Left lung (tissue), 10 donors: ENCODE measurements around the gene RNU1-3. TPM values are rescaled to one million over a fixed set of nuclear protein-coding genes. Genes with fewer than 3 reads are reported as not detected.
"Not testable (repeated sequence)": the region's sequence is repeated elsewhere in the genome, so short reads cannot be mapped to it uniquely, and the experiment has no call there.

ENCODE experiments used
- ATAC-seq: fragments of 200-7000 bp; cut with Tn5 transposase; one replicate; pipeline ENCODE4 v1.9.1; 2020; ENCODE audit warnings: moderate library complexity
- DNase-seq, 4 donors: peaks; one replicate each; pipeline ENCODE4 v3.0.0-alpha.2; 2013 to 2020
- H3K27ac ChIP-seq, 2 donors: fragments of 200-600 bp; sonication (generic) in 1 of 2; one replicate each; pipeline versions ENCODE4 v1.5.0 to v1.8.0; 2020 to 2021
- H3K27me3 ChIP-seq, 2 donors: fragments of 200-600 bp; sonication (generic) in 1 of 2; one replicate each; pipeline versions ENCODE4 v1.5.0 to v1.8.0; 2020 to 2021
- H3K36me3 ChIP-seq, 2 donors: fragments of 200-600 bp; sonication (generic) in 1 of 2; one replicate each; pipeline versions ENCODE4 v1.5.0 to v1.8.0; 2020 to 2021
- H3K4me1 ChIP-seq, 2 donors: fragments of 200-600 bp; one replicate each; pipeline ENCODE4 v1.8.0; 2021
- H3K4me3 ChIP-seq, 2 donors: fragments of 200-600 bp; sonication (generic) in 1 of 2; one replicate each; pipeline versions ENCODE4 v1.5.0 to v1.8.0; 2020 to 2021; ENCODE audit warnings: mild to moderate bottlenecking in 1 of 2
- H3K9me3 ChIP-seq, 2 donors: fragments of 200-600 bp; sonication (generic) in 1 of 2; one replicate each; pipeline versions ENCODE4 v1.5.0 to v1.8.0; 2020 to 2021
- CTCF ChIP-seq, 2 donors: fragments of 200-600 bp; sonication (generic) in 1 of 2; IDR thresholded peaks; one replicate each; pipeline versions ENCODE4 v1.5.0 to v1.8.0; 2021; ENCODE audit warnings: antibody characterized with exemption in 2 of 2
- intact Hi-C, 2 donors: fragments of 100-400 bp; cut with DNase I; formaldehyde crosslinking; loops; one replicate each; pipeline versions ENCODE4 v1.11.2 to v1.14.2; 2022
- polyA plus RNA-seq, 6 donors: library from polyadenylated mRNA; unstranded; fragments of 120-200 nt; gene quantifications; one replicate each; pipeline ENCODE4 v1.2.1, GENCODE V29; 2013; ENCODE audit not compliant: insufficient read length in 6 of 6
- total RNA-seq, 2 donors: library from RNA; stranded (reverse); fragmentation: NEBNext Ultra II Directional; extraction: Animal tissue kit (Norgen Biotek cat#: 25700); gene quantifications; one replicate each; pipeline ENCODE4 v1.2.1, GENCODE V29; 2021
- donor health status: DM: no; HTN: yes; CAD: no.
- donor health status: DM: no; HTN: no; CAD: no.

Gene RNU1-3
- total and polyA plus RNA-seq, 8 donors = 1.5 to 3,444 (median 2.8) TPM

- H3K9me3 ChIP-seq, intact Hi-C loops, H3K36me3 ChIP-seq: not testable (repeated sequence)
- H3K27me3 ChIP-seq = peaks cover 0 to 23% of the 10 kb centered on the region in 2 donors
- peak overlapping the region; percentile 60 to 74 for H3K4me3 ChIP-seq
- H3K27ac ChIP-seq = peak overlapping the region; percentile 71 to 78
- peak; percentile 85 for ATAC-seq
- peak; percentile 98 to 100 (median 98) for DNase-seq
- peak; percentile 47 to 57 for TF ChIP-seq CTCF (IDR thresholded peaks at IDR 0.05)
- peaks cover 20 to 37% of the 10 kb centered on the region in 2 donors for H3K4me1 ChIP-seq
Observed at GRCh38 chr1:16644482-16645270, 22.1 kb downstream of the RNU1-3 start.

GRCh38 chr1:16644193-16644481, 22.6 kb downstream of the RNU1-3 start:
- DNase-seq (no peak), ATAC-seq (no peak)
- intact Hi-C loops = no loop called here
- H3K27ac ChIP-seq = peak overlapping the region; percentile 71 to 78
- no peaks in the 10 kb centered on the region for H3K9me3 ChIP-seq
- peak overlapping the region; percentile 60 to 74 for H3K4me3 ChIP-seq
- peaks cover 0 to 8% of the 10 kb centered on the region in 2 donors for H3K36me3 ChIP-seq
- H3K4me1 ChIP-seq = peaks cover 20 to 37% of the 10 kb centered on the region in 2 donors
- TF ChIP-seq CTCF (IDR thresholded peaks at IDR 0.05) = no peak
- peaks cover 0 to 18% of the 10 kb centered on the region in 2 donors for H3K27me3 ChIP-seq

GRCh38 chr1:16643476-16644192, 23.1 kb downstream of the RNU1-3 start:
- Histone ChIP-seq H3K27ac (peak overlapping the region in 1 of 2 donors; percentile 78), H3K27me3 (peaks cover 0 to 18% of the 10 kb centered on the region in 2 donors), H3K4me1 (peaks cover 20 to 37% of the 10 kb centered on the region in 2 donors), H3K4me3 (peak overlapping the region; percentile 60 to 74)
- intact Hi-C loops, H3K36me3 ChIP-seq, H3K9me3 ChIP-seq, ATAC-seq: not testable (repeated sequence)
- DNase-seq = peak in 2 of 4 donors; percentile 40 to 78

- peaks cover 20 to 37% of the 10 kb centered on the region in 2 donors for H3K4me1 ChIP-seq
- intact Hi-C loops, H3K4me3 ChIP-seq, H3K9me3 ChIP-seq, ATAC-seq, H3K27ac ChIP-seq, H3K36me3 ChIP-seq: not testable (repeated sequence)
- peaks cover 0 to 13% of the 10 kb centered on the region in 2 donors for H3K27me3 ChIP-seq
- DNase-seq = peak in 2 of 4 donors; percentile 44 to 86
Observed at GRCh38 chr1:16643001-16643411, 23.7 kb downstream of the RNU1-3 start.

DNA sequence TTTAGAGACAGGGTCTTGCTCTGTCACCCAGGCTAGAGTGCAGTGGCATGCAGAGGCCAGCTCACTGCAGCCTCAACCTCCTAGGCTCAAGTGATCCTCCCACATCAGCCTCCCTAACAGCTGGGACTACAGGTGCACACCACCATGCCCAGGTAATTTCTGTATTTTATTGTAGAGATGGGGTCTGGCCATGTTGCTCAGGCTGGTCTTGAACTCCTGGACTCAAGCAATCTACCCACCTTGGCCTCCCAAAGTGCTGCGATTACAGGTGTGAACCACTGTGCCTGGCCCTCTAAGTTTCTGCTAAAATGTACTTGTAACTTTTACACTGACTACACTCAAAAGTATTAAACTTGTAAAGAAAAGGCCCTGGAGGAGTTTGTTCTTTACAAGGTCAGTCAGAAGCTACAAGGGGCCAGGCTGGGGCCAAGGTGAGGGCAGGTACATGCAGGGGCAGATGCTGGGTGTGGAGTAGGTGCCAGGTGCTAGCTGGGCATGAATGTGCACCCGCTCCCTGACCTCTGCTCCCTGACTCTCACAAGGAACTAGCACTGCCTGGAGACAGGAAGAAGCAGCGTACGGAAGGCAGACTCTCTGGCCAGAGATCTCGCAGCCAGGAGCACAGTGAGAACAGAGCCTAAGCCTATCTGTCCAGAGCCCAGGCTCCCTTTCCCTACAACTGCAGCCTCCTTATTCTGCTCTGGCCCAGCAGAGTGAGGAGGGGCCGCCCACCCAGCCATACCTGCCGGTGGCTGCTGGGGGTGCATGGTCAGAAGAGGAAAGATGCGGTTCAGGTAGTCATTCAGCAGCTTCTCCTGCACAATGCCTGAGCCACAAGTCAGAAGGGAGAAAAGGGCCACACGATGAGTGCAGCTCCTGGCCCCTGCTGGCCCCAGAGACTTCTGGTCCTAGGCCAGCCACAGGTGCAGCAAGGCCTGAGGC, 24.5 kb downstream of the RNU1-3 start:
- H3K4me3 ChIP-seq, ATAC-seq, intact Hi-C loops: not testable (repeated sequence)

DNA sequence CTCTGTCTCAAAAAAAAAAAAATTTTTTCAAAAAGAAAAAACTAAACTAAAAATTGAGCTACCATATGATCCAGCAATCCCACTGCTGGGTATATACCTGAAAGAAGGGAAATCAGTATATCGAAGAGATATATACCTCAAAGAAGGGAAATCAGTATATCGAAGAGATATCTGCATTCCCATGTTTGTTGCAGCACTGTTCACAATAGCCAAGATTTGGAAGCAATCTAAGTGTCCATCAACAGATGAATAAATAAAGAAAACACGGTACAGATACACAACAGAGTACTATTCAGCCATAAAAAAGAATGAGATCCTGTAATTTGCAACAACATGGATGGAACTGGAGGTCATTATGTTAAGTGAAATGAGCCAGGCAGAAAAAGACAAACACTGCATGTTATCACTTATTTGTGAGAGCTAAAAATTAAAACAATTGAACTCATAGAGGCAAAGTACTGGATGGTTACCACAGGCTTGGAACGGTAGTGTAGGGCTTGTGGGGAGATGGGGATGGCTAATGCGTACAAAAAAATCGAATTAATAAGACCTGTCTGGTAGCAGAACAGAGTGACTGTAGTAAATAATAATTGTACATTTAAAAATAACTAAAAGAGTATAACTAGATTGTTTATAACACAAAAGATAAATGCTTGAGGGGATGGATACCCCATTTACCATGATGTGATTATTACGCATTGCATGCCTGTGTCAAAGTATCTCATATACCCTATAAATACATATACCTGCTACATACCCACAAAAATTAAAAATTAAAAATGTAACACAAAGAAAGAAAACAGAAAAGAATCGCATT, 25.4 kb downstream of the RNU1-3 start:
- intact Hi-C loops, H3K9me3 ChIP-seq, H3K27me3 ChIP-seq, H3K36me3 ChIP-seq, H3K27ac ChIP-seq, DNase-seq, ATAC-seq, H3K4me3 ChIP-seq: not testable (repeated sequence)
- H3K4me1 ChIP-seq = peaks cover 20 to 37% of the 10 kb centered on the region in 2 donors

More for the DNA sequence above, 24.5 kb downstream of the RNU1-3 start:
- H3K9me3 ChIP-seq, H3K27ac ChIP-seq, H3K36me3 ChIP-seq, H3K27me3 ChIP-seq: not testable (repeated sequence)
- peaks cover 20 to 37% of the 10 kb centered on the region in 2 donors for H3K4me1 ChIP-seq
- DNase-seq = peak in 2 of 4 donors; percentile 31 to 81

DNA sequence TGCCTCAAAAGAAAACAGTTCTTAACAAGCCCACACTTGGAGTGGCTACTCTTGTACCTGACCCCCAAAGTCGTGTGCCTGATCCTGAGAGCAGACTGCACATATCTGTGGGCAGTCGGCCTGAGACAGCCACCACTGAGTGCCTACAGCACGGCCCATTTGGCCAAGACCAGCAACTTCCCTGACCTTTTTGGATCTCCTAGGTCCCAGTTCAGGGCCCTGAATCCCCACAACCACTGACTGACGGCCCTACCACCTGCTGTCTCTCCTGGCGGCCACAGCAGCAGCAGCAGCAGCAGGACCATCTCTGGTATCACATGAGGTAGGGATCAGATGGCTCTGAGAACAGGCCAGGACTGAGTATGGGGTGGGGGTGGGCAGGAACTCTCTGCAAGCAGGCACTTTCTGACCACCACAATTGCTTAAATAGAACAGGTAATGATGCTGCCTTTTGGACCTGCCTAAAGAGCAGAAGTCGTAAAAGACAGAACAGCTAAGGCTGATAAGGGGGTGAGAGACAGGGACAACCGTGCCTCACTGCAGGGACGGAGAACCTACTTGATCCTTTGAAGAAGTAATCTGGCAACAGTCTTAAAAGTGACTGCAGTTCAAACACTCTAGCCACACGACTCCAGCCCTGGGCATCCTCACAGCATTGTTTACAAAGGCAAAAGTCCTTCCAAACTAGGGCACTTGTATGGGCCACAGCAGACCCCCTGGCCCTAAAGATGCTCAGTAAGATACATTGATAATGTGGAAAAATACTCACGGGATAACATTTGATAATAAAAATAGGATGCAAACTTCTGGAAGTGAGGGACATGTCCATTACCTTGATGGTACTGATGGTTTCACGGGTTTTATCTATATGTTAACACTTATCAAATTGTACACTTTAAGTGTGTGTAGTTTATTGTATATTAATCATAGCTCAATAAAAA, 27.4 kb downstream of the RNU1-3 start:
- ATAC-seq, H3K27ac ChIP-seq, H3K4me3 ChIP-seq, H3K27me3 ChIP-seq, intact Hi-C loops, H3K9me3 ChIP-seq: not testable (repeated sequence)
- peak in 2 of 4 donors; percentile 32 to 82 for DNase-seq
- H3K36me3 ChIP-seq = peaks cover 0 to 15% of the 10 kb centered on the region in 2 donors
- H3K4me1 ChIP-seq = peaks cover 15 to 26% of the 10 kb centered on the region in 2 donors

- intact Hi-C loops, H3K27me3 ChIP-seq, H3K4me3 ChIP-seq, H3K27ac ChIP-seq, H3K9me3 ChIP-seq: not testable (repeated sequence)
- peak in 2 of 4 donors; percentile 29 to 45 for DNase-seq
- peak; percentile 3 for ATAC-seq
- Histone ChIP-seq H3K4me1 (peaks cover 6 to 15% of the 10 kb centered on the region in 2 donors), H3K36me3 (peaks cover 0 to 25% of the 10 kb centered on the region in 2 donors)
Observed at GRCh38 chr1:16637941-16638778, 28.6 kb downstream of the RNU1-3 start.
